CD4-positive, alpha-beta T cell treated with Interleukin-17A for 1 hour (primary cell): Measurements from ENCODE around the gene DEDD.

ENCODE experiments used
- DNase-seq: peaks from one replicate; pipeline ENCODE4 v3.0.0-alpha.2; 2020

The DEDD gene

DNA sequence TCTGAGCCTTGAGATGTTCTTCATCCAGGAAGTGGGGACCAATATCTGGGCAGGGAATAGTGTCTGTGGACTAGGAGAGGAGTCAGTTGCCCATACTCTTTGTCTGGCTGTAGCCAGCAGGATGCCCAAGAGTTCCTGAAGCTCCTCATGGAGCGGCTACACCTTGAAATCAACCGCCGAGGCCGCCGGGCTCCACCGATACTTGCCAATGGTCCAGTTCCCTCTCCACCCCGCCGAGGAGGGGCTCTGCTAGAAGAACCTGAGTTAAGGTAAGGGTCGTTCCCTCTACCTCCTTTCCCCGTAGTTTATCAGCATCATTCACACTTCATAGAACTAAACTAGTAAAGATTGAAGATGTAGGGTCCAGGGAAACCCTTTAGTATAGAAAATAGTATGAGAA lies 30.3 kb upstream of the DEDD start:
- DNase-seq = no peak

DNA sequence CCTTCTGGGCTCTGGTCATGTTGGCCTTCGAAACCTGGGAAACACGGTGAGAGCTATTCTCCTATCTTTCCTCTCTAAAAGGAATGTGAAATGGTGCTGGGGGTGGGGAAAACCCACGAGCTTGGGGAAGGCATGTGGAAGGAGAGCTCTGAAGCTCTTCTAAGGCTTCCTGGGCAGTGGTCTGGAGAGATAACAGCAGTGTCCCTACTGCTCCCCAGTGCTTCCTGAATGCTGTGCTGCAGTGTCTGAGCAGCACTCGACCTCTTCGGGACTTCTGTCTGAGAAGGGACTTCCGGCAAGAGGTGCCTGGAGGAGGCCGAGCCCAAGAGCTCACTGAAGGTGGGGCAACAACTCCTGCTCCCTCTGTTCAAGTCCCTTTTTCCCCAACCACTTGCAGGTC lies 29.6 kb upstream of the DEDD start:
- DNase-seq = no peak

DNA sequence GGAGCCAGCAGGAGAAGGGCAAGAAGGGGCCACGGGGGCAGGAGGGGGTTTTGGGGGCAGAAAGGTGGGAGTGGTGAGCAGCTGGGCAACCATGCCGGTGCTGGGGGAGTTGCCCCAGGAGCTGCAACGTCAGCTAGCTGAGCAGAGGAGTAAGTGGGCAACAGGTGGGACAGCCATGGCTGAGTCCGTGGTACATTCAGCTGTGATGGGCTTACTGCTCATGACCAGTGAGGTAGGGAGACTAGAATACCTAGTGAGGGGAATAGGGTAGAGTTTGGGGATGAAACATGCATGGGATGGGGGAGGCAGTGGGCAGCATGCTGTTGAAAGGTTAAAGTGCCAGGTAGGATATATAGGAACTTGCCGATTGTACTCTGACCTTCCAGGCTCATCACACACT lies 29.2 kb upstream of the DEDD start:
- DNase-seq = no peak

DNA sequence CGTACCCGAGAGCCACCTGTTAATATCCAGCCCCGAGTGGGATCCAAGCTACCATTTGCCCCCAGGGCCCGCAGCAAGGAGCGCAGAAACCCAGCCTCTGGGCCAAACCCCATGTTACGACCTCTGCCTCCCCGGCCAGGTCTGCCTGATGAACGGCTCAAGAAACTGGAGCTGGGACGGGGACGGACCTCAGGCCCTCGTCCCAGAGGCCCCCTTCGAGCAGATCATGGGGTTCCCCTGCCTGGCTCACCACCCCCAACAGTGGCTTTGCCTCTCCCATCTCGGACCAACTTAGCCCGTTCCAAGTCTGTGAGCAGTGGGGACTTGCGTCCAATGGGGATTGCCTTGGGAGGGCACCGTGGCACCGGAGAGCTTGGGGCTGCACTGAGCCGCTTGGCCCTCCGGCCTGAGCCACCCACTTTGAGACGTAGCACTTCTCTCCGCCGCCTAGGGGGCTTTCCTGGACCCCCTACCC lies 28.2 kb upstream of the DEDD start:
- no peak for DNase-seq

DNA sequence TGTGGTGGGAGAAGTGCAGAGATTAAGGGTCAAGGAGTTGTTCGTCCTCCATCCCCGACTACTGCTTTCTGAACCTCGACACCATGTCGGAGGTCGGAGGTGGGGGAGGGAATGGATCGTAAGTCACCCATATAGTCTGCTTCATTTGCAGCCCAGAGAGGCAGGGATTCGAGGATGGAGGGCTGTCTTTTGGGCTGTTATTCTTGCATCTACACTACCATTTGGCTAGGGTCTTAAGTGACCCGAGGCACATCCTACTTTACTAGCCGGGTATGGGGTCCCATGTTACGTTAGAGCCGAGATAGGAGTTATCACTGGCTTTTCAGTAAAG lies 27.4 kb upstream of the DEDD start:
- DNase-seq = no peak

DNA sequence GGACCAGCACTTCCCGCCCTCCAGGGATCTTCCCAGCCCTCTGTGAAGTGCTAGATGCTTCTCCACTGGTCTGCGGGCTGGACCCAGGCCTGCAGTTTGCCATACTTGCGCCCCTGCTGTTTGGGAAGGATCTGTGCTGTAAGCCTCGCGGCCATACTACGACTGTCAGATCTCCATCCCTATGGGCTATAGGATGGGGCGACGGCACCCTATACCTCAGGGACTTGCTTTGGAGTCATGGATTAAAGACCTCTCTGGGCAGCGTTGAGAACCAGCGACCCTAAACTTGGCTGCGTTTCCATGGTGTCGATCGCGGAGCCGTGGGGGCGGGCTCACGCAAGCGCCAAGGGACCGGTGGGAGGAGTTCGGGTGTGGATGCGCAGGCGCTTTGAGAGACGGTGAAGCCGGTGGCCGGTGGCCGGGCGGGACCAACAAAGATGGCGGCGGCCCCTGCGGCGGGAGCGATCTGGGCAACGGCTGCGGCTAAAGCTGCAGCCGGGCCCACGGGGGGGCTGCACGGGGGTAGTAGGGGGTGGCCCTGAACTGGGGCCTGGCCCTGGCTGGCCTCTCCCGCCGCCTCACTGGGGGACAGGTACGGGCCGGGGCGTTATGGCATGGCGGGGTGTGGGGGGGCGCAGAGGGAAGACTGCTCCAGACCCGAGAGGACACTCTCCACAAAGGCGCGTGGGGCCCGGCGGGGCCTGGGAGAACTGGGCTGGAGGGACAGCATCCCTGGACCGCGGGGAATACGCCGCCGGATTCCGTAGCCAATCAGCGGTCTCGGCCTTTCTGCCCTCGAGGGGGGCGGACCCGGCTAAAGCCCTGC lies 26.8 kb upstream of the DEDD start, which contains the start of gene USP21:
Gene USP21, plus strand, starts transcription at position 414 of the 826 bp plus-strand sequence. CDS start 1,141 bp downstream, outside the sequence.
- peak; percentile 95 for DNase-seq

DNA sequence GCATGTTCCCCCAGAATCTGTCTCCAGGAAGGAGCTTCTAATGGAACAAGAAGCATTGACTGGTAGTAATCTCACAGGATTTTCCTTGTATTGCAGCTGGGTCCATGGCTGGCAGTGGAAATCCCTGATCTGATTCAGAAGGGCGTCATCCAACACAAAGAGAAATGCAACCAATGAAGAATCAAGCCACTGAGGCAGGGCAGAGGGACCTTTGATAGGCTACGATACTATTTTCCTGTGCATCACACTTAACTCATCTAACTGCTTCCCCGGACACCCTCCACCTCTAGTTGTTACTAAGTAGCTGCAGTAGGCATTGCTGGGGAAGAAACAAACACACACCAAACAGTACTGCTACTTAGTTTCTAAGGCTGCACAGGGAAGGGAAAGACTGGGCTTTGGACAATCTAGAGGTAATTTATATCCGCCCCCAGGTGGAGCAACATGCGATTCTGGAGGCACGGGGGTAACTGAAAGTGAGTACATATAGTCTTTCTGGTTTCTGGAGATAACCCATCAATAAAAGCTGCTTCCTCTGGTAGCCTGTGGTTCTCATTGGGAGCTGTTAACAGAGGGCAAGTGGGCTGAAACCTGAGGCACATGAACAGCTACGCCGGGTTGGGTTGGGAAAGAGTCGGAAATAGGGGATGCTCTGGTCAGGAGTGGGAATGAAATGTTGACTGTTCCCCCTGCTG lies 26.0 kb upstream of the DEDD start:
- DNase-seq = no peak

DNA sequence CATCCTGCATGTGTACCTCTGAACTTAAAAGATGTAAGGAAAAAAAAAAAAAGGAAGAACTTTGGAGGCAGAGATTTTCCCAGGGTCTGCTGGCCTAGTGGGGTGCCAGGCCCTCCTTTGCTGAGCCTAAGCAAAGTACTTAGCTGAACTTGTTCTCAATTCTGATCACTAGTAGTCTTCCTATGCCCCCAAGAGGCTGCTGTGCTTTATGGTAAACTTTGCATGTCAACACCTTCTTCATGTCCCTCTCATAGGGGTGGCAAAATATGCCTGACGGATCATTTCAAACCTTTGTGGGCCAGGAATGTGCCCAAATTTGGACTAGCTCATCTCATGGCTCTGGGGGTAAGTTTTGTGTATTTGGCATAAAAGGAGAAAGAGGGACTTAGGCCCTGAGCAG lies 25.4 kb upstream of the DEDD start:
- DNase-seq = no peak

DNA sequence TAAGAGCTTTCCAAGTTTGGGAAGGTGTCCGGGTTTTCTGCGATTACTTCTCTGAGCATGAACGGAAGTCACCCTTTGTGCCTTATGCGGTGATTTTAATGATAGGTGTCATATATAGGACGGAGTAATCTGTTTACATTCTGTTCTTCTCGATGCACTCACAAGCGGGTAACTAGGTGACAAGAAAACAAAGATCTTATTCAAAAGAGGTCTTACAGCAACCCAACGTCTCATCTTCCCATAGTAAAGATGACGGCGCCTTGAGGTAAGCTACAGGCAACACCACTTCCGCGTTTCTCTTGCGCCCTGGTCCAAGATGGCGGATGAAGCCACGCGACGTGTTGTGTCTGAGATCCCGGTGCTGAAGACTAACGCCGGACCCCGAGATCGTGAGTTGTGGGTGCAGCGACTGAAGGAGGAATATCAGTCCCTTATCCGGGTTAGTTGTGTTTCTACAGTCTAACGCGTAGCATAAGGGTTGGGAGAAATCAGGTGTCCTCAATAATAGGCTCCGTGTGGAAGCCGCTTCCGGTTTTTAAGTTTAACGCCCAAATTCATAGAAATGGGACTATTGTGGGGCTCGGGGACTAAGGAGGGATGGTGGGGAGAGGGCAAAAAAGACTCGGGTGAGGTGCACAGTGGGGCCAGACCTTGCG lies 21.3 kb upstream of the DEDD start, which contains the start of gene UFC1:
Gene UFC1, plus strand, starts transcription at position 297 of the 656 bp plus-strand sequence. Its CDS starts 20 bp downstream, at position 317.
- peak; percentile 93 for DNase-seq

DNA sequence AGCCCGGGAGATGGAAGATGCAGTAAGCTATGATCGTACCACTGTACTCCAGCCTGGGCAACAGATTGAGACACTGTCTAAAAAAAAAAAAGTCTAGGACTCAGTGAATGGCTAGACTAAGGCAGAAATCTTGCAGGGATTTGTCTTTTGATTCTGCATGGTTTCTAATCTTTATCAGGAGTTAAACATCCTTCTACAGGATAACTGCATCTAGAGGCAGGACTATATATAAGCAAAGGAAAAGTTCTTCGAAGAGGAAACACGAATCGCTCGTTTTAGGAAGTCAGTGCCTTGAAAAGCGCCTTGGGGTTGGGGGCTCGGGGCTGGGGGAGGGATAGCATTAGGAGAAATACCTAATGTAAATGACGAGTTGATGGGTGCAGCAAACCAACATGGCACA lies 20.7 kb upstream of the DEDD start:
- DNase-seq = no peak

DNA sequence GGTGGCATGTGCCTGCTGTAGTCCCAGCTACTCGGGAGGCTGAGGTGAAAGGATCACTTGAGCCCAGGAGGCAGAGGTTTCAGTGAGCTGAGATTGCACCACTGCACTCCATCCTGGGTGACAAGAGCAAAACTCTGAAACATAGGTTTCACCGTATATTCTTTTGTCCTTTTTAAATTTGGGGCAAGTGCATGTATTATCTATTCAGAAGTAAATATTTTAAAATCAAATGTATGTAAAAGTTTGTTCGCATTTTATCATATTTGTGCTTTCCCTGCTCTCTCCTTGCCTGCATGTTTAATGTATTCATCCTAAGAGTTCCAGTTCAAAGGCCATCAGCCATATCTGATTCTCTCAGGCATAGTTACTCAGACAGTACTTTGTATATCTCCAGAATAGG lies 13.4 kb upstream of the DEDD start:
- DNase-seq = no peak

DNA sequence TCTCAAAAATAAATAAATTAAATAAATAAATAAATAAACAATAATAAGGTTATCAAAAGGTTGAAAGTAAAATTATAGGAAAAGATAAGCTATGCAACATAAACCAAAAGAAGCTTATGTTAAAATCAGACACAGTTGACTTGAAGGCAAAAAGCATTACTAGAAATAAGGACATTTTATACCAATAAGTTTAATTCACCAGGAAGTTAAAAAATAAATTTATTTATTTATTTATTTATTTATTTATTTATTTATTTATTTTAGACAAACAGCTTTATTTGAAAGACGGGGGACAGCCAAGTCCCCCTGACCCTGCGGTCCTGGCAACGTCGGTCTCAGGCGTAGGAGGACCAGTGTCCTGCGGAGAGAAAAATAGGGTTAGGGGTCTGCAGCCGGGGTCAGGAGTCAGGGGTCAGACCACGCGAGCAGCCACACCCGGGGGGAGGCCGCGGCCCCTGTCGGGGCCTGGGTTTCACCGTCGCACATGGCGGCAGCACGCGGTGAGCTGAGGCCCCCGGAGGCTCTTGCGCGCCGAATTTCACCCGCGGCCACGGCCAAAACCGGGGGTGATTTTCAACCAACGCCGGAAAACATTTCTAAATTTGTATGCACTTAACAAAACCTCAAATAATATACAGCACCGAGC lies 8.4 kb upstream of the DEDD start:
- no peak for DNase-seq

DNA sequence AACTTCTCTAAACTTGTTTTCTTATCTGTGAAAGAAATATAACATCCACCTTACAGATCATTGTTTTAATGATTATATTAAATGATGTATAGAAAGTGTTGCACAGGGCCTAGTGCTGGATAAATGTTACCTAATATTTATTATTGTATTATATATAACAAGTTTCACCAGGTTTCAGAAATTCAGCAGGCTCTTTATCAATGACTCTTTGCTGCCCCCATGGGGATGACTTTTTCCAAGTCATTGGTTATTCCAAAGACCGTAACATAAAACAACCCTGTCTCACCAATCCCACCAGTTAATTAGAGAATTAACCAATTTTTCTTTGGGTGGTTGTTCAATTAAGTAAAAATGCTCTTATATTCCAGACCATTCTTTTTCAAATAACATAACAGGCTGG lies 7.3 kb upstream of the DEDD start:
- DNase-seq = peak; percentile 74

DNA sequence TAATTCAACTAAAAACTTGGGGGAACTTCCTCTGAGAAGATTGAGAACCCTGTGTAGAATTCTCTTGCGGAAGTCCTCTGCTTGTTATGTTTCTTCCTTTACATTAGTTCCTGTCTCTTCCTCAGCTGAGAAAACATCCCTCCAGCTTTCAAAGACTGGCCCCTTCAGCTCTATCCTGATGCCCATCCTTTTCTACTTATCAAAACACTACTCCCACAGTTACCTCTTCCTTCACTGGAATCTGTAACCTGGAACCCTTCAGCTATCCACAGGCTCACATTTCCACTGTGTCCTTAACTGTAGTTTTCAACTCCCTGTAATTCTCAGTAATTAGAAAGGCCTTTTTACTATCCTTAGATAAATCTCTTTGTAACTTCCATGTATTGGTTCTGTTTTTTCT lies 6.0 kb upstream of the DEDD start:
- no peak for DNase-seq

DNA sequence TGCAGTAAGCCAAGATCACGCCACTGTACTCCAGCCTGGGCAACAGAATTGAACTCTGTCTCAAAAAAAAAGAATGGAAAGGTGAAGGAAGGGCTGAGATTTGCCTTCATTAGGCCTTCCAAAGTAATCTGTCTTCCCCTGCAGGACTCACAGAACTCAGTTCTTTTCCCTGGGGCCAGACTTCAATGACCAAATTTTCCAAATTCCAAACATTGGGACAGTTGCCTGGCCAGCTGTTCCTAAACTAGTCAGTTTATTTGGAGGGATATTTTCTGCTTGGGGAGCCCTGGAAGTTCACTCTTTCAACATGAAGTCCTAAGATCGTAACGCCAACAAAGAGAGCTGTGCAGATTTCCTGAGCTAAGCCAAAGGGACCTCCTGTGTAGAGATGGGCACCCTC lies 5.4 kb upstream of the DEDD start:
- no peak for DNase-seq

DNA sequence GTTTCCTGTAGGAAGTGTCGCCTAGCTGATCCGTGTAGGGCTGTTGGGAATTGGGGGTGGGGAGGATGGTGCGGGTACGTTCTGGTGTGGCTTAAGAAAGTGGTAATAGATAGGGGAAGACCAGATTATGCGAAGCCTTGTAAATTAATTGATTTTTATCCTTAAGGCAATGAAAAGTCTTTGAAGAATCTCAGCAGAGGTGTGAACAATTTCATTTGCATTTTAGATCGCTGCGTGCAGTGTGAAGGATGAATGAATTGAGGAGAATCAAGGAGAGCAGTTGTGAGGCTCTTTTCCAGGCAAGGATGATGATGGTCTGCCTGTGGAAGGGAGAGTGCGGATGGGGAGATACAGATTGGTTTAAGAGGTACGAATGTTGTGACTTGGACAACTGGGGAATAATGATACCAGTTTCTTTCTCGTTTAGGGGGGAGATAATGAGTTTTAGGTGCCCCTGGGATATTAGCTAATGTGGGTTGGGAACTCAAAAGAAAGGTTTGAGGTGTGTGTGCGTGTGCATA lies 813 bp upstream of the DEDD start:
- no peak for DNase-seq

DNA sequence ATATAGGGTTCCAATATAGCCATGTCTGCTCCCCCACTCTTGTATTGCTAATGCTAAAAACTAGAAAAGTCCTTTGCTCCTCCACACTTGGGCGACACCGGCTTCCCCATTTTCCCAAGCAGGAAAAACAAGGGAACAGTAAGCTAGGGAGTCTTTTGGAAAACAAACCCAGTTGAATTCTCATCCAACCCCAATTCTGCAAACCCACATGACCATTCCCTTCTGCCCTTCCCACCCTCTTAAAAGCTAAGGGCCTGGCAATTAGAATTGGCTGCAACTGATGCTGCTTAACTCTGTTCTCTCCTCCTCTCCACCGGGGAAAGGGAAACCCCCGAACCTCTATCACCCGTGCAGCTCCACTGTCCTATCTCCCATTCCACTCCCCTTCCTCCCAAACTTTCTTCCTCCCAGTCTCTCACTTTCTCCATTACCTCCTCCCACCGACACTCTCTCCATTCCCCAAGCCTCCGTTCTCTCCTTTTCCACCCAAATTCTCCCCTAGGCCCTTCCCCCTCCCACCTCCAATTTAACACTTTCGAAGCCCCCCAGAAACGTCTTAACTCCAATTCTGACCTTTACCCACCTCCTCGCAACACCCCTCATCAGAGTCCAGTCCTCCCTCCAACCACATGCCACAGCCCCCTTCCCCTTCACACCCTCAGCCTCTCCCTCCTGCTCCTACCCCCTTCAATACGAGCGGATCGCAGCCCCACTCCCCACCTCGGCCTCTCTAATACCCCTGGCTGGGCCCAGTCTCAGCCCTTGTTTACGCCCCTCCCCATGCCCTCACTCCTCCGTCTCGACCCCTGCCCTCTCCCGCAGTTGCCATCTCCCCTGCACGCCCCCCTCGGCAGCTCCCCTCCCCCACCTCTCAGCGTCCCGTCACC lies 701 bp downstream of the DEDD start:
- DNase-seq = peak; percentile 40

DNA sequence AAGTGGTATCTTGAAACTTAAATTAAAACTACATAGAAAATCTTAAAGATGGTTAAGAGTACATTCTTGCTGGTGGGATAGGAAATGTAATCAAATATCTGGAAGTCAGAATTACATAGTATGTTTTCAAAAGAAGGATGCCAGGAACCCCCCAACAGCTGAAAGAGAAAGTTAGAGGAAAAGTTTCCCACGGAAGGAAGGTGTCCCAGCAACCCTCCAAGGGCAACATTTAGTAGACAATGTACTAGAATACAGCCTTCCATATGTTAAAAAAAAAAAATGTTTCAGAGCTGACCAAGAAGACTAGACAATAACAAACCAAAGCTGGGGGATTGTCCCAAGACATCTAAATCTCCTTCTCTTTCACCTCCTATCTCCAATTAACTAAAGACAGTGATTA lies 2.2 kb downstream of the DEDD start:
- DNase-seq = no peak

DNA sequence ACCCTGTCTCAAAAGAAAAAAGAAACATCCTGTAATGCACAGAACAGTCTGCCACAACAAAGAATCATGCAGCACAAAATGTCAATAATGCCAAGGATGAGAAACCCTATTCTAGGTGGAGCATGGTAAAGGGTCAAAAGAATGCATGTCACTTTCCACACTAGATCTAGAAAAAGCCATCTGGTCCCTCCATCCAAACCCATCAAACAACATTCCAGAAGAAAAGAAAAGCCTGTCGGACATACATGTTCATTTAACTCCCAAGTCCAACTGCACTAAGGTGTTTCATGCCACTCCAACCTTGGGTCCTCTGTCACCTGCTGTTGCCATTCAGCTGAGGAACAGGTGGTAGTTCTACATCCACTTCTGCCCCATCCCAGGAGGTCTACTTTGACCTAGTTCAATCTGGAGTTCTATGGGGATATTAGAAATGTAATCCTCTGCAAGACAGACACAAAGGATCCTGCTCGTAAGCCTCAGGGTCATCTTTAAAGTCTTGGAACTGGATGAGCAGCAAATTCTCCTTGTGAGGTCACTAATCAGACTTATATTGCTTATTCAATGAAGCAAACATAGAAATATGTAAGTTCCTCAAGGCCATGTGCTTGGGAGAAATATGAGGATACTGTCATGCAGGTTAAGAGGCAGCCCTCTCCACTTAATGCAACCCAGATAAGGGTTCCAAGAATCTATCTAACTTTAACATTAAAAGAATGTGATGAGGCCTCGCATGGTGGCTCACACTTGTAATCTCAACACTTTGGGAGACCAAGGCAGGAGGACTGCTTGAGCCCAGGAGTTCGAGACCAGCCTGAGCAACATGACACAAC lies 3.7 kb downstream of the DEDD start:
- no peak for DNase-seq

DNA sequence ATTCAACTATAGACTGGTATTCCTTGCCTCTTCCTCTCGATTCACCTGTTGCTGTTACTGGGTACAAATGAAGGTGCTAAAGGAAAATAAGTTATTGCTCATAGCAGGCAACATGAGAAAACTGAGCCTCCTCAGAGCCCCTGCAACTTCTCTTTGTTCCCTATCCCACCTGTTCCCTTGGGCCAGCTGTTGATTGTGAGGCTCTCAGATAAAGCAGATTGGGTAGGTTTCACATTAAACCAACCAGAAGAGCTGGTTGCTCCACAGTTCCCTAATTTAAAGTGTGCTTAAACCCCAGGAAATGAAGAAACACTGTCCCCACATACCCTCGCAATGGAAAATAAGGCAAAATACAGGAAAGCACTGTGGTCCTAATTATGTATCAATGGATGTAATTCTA lies 4.8 kb downstream of the DEDD start:
- no peak for DNase-seq

DNA sequence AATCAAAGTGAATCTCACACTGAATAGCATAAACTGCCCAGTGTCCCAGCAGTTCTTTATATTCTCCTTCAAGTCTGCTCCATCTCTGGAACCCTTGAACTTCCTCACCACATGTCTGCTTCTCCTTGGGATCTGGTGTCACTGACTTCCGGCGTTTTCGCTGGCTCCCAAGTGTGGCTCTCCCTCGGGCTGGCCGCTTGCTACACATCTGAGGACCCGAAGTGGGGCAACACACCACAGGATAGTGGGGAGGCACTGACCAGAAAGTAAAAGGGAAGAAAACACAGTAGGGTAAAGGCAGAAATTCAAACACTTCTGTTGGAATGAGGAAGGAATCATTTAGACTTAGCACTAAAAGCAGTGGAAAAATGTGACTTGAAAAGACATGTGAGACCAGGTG lies 9.5 kb downstream of the DEDD start:
- no peak for DNase-seq
